Testis (tissue), 2 donors: ENCODE measurements around the gene LRP1B.

ENCODE experiments used
- CTCF ChIP-seq, 3 experiments: fragments of 450-650 bp in 2 of 3; fragments of 200-600 bp in 1 of 3; sonication (generic) in 1 of 3; IDR thresholded peaks; one replicate each; pipeline ENCODE4 v1.5.1; 2016 to 2019; ENCODE audit warnings: antibody characterized with exemption in 3 of 3, mild to moderate bottlenecking in 2 of 3, moderate library complexity in 1 of 3
- POLR2A ChIP-seq: fragments of 450-650 bp; IDR thresholded peaks from one replicate; pipeline ENCODE4 v1.6.1; 2017; ENCODE audit warnings: antibody characterized with exemption, mild to moderate bottlenecking, moderate library complexity

GRCh38 chr2:141835103-141835502 lies 295.7 kb downstream of the LRP1B start:
- TF ChIP-seq CTCF (IDR thresholded peaks at IDR 0.05) (no peak), POLR2A (no peak)
